ENCODE results near the gene AUTS2. TPM values are rescaled to one million over a fixed set of nuclear protein-coding genes. Genes with fewer than 3 reads are reported as not detected.

Gene AUTS2
- total and polyA plus RNA-seq, 2 of the 8 experiments (the other 6 are each of a cell fraction or from before 2014, with no cell fraction given) = 25.9 to 101 TPM

GRCh38 chr7:70154521-70155180 is 556.4 kb downstream of the AUTS2 start:
- no peak overlapping the region for H4K91ac ChIP-seq (replicated peaks; ENCODE audit: insufficient read length, low read length)
- no peaks in the 10 kb centered on the region for H4K20me1 ChIP-seq (replicated peaks in 1 of 2; ENCODE audit: control insufficient read depth in 1 of 2, insufficient read depth in 2 of 2, low read length in 2 of 2)
- DNase-seq (ENCODE audit: low read depth in 1 of 2, low spot score in 2 of 2) = no peak
- no peak overlapping the region for H3K27ac ChIP-seq (ENCODE audit: low read depth, low read length)
- H3K9me3 ChIP-seq (ENCODE audit: insufficient read depth in 2 of 2, low read depth in 1 of 2, low read length in 1 of 2) = no peaks in the 10 kb centered on the region
- H4K5ac ChIP-seq (ENCODE audit: insufficient read length, low read depth, low read length) = no peak overlapping the region
- ChIA-PET POLR2A (ENCODE audit: partially characterized antibody) (no interaction called here), CTCF (ENCODE audit: partially characterized antibody) (interaction anchor here (0.6 to 0.7 kb wide), 2 partner anchors 8 to 29 kb away, joined by 3 read pairs; no protein-coding TSS in a partner anchor)
- TF ChIP-seq HDAC6 (IDR thresholded peaks at IDR 0.05; ENCODE audit: low read depth, low read length) = no peak
- TF ChIP-seq TBP (IDR thresholded peaks at IDR 0.05; ENCODE audit: low read depth, low read length) = no peak
- TF ChIP-seq POU5F1 (IDR thresholded peaks at IDR 0.05; ENCODE audit: low read depth, low read length) = no peak
- TF ChIP-seq SAP30 (IDR thresholded peaks at IDR 0.05; ENCODE audit: insufficient read depth, insufficient replicate concordance, low read length) = no peak
- TF ChIP-seq SP1 (IDR thresholded peaks at IDR 0.05; ENCODE audit: low read depth, low read length) = no peak
- no peak for TF ChIP-seq ASH2L (IDR thresholded peaks at IDR 0.05; ENCODE audit: low read length)
- no peak for TF ChIP-seq BACH1 (IDR thresholded peaks at IDR 0.05; ENCODE audit: low read length)
- no peak for TF ChIP-seq BCL11A (IDR thresholded peaks at IDR 0.05; ENCODE audit: low read depth in 2 of 2, low read length in 2 of 2)
- TF ChIP-seq SRF (IDR thresholded peaks at IDR 0.05; ENCODE audit: low read depth, low read length) = no peak
- no peak for TF ChIP-seq RBBP5 (IDR thresholded peaks at IDR 0.05; ENCODE audit: borderline replicate concordance, low read depth, low read length)
- TF ChIP-seq SIN3A (conservative IDR thresholded peaks at IDR 0.05 in 1 of 2, IDR thresholded peaks at IDR 0.05 in 1 of 2; ENCODE audit: low read depth in 1 of 2, low read length in 2 of 2) = no peak
- TF ChIP-seq FOSL1 (IDR thresholded peaks at IDR 0.05; ENCODE audit: insufficient read depth, low read depth, low read length) = no peak
- no peak overlapping the region for H3K14ac ChIP-seq (ENCODE audit: insufficient read length)
- no peak overlapping the region for H3K4me3 ChIP-seq (ENCODE audit: extremely low read depth in 1 of 4, insufficient read depth in 2 of 4, low read depth in 3 of 4, low read length in 4 of 4)
- WGBS, 2 experiments (ENCODE audit: extremely low coverage in 1 of 2, insufficient coverage in 1 of 2, insufficient read length in 1 of 2, insufficient replicate concordance in 2 of 2, low coverage in 1 of 2, low lambda C conversion rate in 2 of 2, missing lambda C conversion rate in 1 of 2) = 95% methylated on average over 3 of the region's 3 CpGs; no CpG with 5 or more reads in 1 of the 2 experiments
- H2BK20ac ChIP-seq (ENCODE audit: low read length) = no peak overlapping the region
- no peak for FAIRE-seq
- H2AFZ ChIP-seq (ENCODE audit: low read length) = no peak overlapping the region
- H2BK5ac ChIP-seq (ENCODE audit: low read depth, low read length) = no peak overlapping the region
- H3K79me1 ChIP-seq (ENCODE audit: low read depth, low read length) = no peaks in the 10 kb centered on the region
- no peaks in the 10 kb centered on the region for H3K36me3 ChIP-seq (ENCODE audit: control insufficient read depth in 2 of 4, insufficient read depth in 4 of 4, low read length in 3 of 4)
- no peak overlapping the region for H3K9ac ChIP-seq (replicated peaks in 1 of 4; ENCODE audit: extremely low read depth in 1 of 4, low read depth in 3 of 4, low read length in 3 of 4)
- H3K4me2 ChIP-seq (ENCODE audit: insufficient read depth in 1 of 2, low read depth in 2 of 2, low read length in 2 of 2) = no peak overlapping the region
- H2BK120ac ChIP-seq (replicated peaks; ENCODE audit: low read depth, low read length) = no peak overlapping the region
- H3K18ac ChIP-seq (ENCODE audit: extremely low read depth, low read length) = no peak overlapping the region
- no peak overlapping the region for H4K8ac ChIP-seq (ENCODE audit: extremely low read depth, insufficient read depth, low read length)
- no peaks in the 10 kb centered on the region for H3K23me2 ChIP-seq (ENCODE audit: low read depth, low read length)
- H3K4ac ChIP-seq (replicated peaks; ENCODE audit: insufficient read length, low read depth, low read length) = peak overlapping the region; percentile 59
- no peaks in the 10 kb centered on the region for H3K79me2 ChIP-seq (ENCODE audit: control insufficient read depth in 1 of 2, insufficient read depth in 2 of 2, low read length in 2 of 2)
- no peak overlapping the region for H3K56ac ChIP-seq (replicated peaks; ENCODE audit: insufficient read length, low read depth, low read length)
- H3K23ac ChIP-seq (ENCODE audit: insufficient read length) = no peak overlapping the region
- no peak overlapping the region for H2BK12ac ChIP-seq (ENCODE audit: low read depth, low read length)
- no peak overlapping the region for H2AK5ac ChIP-seq (ENCODE audit: low read depth, low read length)
- peaks cover 0 to 12% (median 2%) of the 10 kb centered on the region in 4 experiments; a peak in 3 of 7 replicates for H3K4me1 ChIP-seq (replicated peaks in 1 of 4; ENCODE audit: control insufficient read depth in 3 of 4, insufficient read depth in 4 of 4, low read length in 3 of 4)
- no peaks in the 10 kb centered on the region for H3K27me3 ChIP-seq (replicated peaks in 1 of 4; ENCODE audit: control insufficient read depth in 3 of 4, extremely low read depth in 1 of 4, insufficient read depth in 3 of 4, low read length in 3 of 4)
- H2BK15ac ChIP-seq (ENCODE audit: low read length) = no peak overlapping the region
